ENCODE results near the gene CPEB4. TPM values are rescaled to one million over a fixed set of nuclear protein-coding genes. Genes with fewer than 3 reads are reported as not detected.

Gene CPEB4
- total and polyA plus RNA-seq, 2 donors (not counting 1 experiment from before 2014, with no cell fraction given) = 8.4 to 26.0 TPM

DNA sequence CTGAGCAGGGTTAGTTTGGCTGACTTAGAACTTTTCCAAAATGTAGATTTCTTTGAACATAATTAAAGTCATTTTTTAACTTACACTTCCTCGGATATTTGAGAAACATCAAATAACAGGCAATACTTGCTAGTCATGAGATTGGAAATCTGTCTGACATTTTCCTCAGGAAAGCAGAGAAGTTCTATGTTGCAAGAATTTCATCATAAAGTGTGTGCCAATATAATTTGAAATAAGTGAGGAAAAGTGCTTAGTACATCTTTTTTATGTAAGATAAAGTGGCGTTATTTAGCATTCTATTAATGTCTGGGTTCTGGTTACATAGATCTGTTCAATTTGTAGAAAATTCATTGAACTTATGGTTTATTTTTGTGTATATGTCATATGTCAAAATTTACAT lies 52.1 kb downstream of the CPEB4 start:
- POLR2A ChIA-PET = no interaction called here
- CTCF ChIA-PET = no interaction called here

DNA sequence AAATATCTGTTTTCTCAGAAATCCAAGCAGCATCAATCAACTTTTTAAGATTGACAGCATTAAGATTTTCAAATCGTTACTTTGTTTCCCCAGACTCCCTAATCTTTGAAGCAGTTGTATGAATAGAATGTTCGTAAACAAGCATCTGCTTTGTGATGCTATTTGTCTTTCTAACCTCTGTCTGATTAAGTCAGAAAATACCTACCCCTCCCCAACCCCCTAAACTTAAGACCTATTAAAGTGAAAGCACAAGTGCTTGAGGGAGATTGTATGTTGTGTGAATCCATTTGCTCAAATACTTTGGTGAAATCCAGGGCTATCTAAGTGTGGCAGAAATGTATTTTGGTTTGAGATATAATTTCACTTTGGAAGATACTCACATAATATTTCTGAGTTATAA lies 53.0 kb downstream of the CPEB4 start:
- ATAC-seq (ENCODE audit: low read depth) (no peak), DNase-seq (no peak)
- intact Hi-C loops (cut with micrococcal nuclease) = no loop called here
- TF ChIP-seq, protein P1, sequence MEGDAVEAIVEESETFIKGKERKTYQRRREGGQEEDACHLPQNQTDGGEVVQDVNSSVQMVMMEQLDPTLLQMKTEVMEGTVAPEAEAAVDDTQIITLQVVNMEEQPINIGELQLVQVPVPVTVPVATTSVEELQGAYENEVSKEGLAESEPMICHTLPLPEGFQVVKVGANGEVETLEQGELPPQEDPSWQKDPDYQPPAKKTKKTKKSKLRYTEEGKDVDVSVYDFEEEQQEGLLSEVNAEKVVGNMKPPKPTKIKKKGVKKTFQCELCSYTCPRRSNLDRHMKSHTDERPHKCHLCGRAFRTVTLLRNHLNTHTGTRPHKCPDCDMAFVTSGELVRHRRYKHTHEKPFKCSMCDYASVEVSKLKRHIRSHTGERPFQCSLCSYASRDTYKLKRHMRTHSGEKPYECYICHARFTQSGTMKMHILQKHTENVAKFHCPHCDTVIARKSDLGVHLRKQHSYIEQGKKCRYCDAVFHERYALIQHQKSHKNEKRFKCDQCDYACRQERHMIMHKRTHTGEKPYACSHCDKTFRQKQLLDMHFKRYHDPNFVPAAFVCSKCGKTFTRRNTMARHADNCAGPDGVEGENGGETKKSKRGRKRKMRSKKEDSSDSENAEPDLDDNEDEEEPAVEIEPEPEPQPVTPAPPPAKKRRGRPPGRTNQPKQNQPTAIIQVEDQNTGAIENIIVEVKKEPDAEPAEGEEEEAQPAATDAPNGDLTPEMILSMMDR (IDR thresholded peaks at IDR 0.05) = no peak
- no peak for TF ChIP-seq EZH2 (IDR thresholded peaks at IDR 0.05; ENCODE audit: borderline replicate concordance, insufficient read depth, low read depth, low read length, poor library complexity, severe bottlenecking)
- Histone ChIP-seq H3K9me3 (ENCODE audit: control extremely low read depth in 1 of 3, control insufficient read depth in 2 of 3, insufficient read depth in 1 of 3, low read length in 2 of 3) (no peaks in the 10 kb centered on the region), H3K79me2 (ENCODE audit: control insufficient read depth, insufficient read depth, low read length) (no peaks in the 10 kb centered on the region), H3K4me3 (ENCODE audit: control extremely low read depth in 1 of 5, extremely low read depth in 1 of 5, insufficient read depth in 1 of 5, low read depth in 2 of 5, low read length in 4 of 5) (no peak overlapping the region), H4K20me1 (ENCODE audit: control insufficient read depth, insufficient read depth, low read length, poor library complexity, severe bottlenecking) (no peaks in the 10 kb centered on the region), H3K36me3 (replicated peaks in 1 of 2; ENCODE audit: control extremely low read depth in 1 of 2, control insufficient read depth in 1 of 2, extremely low read depth in 1 of 2, insufficient read depth in 2 of 2, low read length in 1 of 2) (peaks cover 9 to 15% of the 10 kb centered on the region in 2 experiments), H3K4me2 (replicated peaks; ENCODE audit: low read depth, low read length, poor library complexity, severe bottlenecking) (no peak overlapping the region), H3K9ac (ENCODE audit: low read length) (no peak overlapping the region), H3K4me1 (ENCODE audit: control insufficient read depth in 2 of 2, insufficient read depth in 2 of 2, low read length in 2 of 2) (no peaks in the 10 kb centered on the region), H3K27me3 (replicated peaks in 1 of 4; ENCODE audit: control extremely low read depth in 1 of 4, control insufficient read depth in 3 of 4, insufficient read depth in 4 of 4, low read length in 3 of 4) (no peaks in the 10 kb centered on the region), H3K27ac (ENCODE audit: low read length in 2 of 2) (no peak overlapping the region), H2AFZ (ENCODE audit: insufficient read depth, low read depth, low read length, poor library complexity, severe bottlenecking) (no peak overlapping the region)
- Mint-ChIP-seq H3K9me3 (ENCODE audit: insufficient read depth) (no peaks in the 10 kb centered on the region), H3K4me3 (no peak overlapping the region), H3K27me3 (no peaks in the 10 kb centered on the region), H3K27ac (no peak overlapping the region), H3K4me1 (no peaks in the 10 kb centered on the region)
- POLR2A ChIA-PET = no interaction called here
- WGBS (ENCODE audit: insufficient coverage) = no CpG with 5 or more reads among the region's 2 CpGs
- CTCF ChIA-PET = no interaction called here

More for the DNA sequence above, 52.1 kb downstream of the CPEB4 start:
- no CpG with 5 or more reads among the region's 2 CpGs for WGBS (ENCODE audit: insufficient coverage)
- no peak for TF ChIP-seq EZH2 (IDR thresholded peaks at IDR 0.05; ENCODE audit: borderline replicate concordance, insufficient read depth, low read depth, low read length, poor library complexity, severe bottlenecking)
- Mint-ChIP-seq H3K4me3 (no peak overlapping the region), H3K27ac (no peak overlapping the region), H3K9me3 (ENCODE audit: insufficient read depth) (no peaks in the 10 kb centered on the region), H3K27me3 (no peaks in the 10 kb centered on the region), H3K4me1 (no peaks in the 10 kb centered on the region)
- no peak for DNase-seq
- no peak overlapping the region for H3K27ac ChIP-seq (ENCODE audit: low read length in 2 of 2)
- no peaks in the 10 kb centered on the region for H4K20me1 ChIP-seq (ENCODE audit: control insufficient read depth, insufficient read depth, low read length, poor library complexity, severe bottlenecking)
- no peaks in the 10 kb centered on the region for H3K4me1 ChIP-seq (ENCODE audit: control insufficient read depth in 2 of 2, insufficient read depth in 2 of 2, low read length in 2 of 2)
- no peaks in the 10 kb centered on the region for H3K79me2 ChIP-seq (ENCODE audit: control insufficient read depth, insufficient read depth, low read length)
- no peak overlapping the region for H3K4me3 ChIP-seq (ENCODE audit: control extremely low read depth in 1 of 5, extremely low read depth in 1 of 5, insufficient read depth in 1 of 5, low read depth in 2 of 5, low read length in 4 of 5)
- H3K27me3 ChIP-seq (replicated peaks in 1 of 4; ENCODE audit: control extremely low read depth in 1 of 4, control insufficient read depth in 3 of 4, insufficient read depth in 4 of 4, low read length in 3 of 4) = no peaks in the 10 kb centered on the region
- intact Hi-C loops (cut with micrococcal nuclease) = no loop called here
- no peak overlapping the region for H3K9ac ChIP-seq (ENCODE audit: low read length)
- peaks cover 6 to 7% of the 10 kb centered on the region in 2 experiments for H3K36me3 ChIP-seq (replicated peaks in 1 of 2; ENCODE audit: control extremely low read depth in 1 of 2, control insufficient read depth in 1 of 2, extremely low read depth in 1 of 2, insufficient read depth in 2 of 2, low read length in 1 of 2)
- no peak overlapping the region for H3K4me2 ChIP-seq (replicated peaks; ENCODE audit: low read depth, low read length, poor library complexity, severe bottlenecking)
- no peak for ATAC-seq (ENCODE audit: low read depth)
- H2AFZ ChIP-seq (ENCODE audit: insufficient read depth, low read depth, low read length, poor library complexity, severe bottlenecking) = no peak overlapping the region
- no peaks in the 10 kb centered on the region for H3K9me3 ChIP-seq (ENCODE audit: control extremely low read depth in 1 of 3, control insufficient read depth in 2 of 3, insufficient read depth in 1 of 3, low read length in 2 of 3)

Data from B cell (primary cell).